OCI-LY7 (cell line): ENCODE measurements around the gene PTPN14. TPM values are rescaled to one million over a fixed set of nuclear protein-coding genes. Genes with fewer than 3 reads are reported as not detected.

Source experiments
- BruUV-seq: library from RNA; stranded (reverse); fragments of 400-500 nt; replicated peaks from 2 replicates; lab custom pipeline; 2021; lab: Mats Ljungman, UMichigan
- CTCF ChIA-PET: fragments of 300-600 bp; sonication (Branson Sonifier 250); formaldehyde crosslinking; loops from one replicate; lab custom pipeline; 2022; ENCODE audit warnings: antibody characterized with exemption; ENCODE audit not compliant: unreplicated experiment; lab: Charles Lee
- POLR2A ChIA-PET: fragments of 300-600 bp; sonication (Branson Sonifier 250); formaldehyde crosslinking; loops from one replicate; lab custom pipeline; 2022; ENCODE audit warnings: antibody characterized with exemption; lab: Charles Lee
- DNase-seq: peaks from one replicate; pipeline ENCODE4 v3.0.0-alpha.2; 2015; ENCODE audit warnings: low spot score
- H2AFZ ChIP-seq: fragments of 200-600 bp; sonication (generic), shearing (Covaris generic); 2 replicates; pipeline ENCODE4 v1.6.1; 2014; ENCODE audit warnings: mild to moderate bottlenecking, antibody characterized with exemption, low read length, moderate library complexity
- H3K27ac ChIP-seq: fragments of 200-600 bp; sonication (generic); 2 replicates; pipeline ENCODE4 v1.5.1; 2014; ENCODE audit warnings: mixed run types, low read depth, mild to moderate bottlenecking, moderate library complexity, low read length, inconsistent platforms; ENCODE audit not compliant: poor library complexity, severe bottlenecking
- H3K36me3 ChIP-seq: fragments of 200-600 bp; sonication (generic); 2 replicates; pipeline ENCODE4 v1.6.1; 2014; ENCODE audit warnings: mild to moderate bottlenecking, antibody characterized with exemption, low read length, moderate library complexity, mixed read lengths; ENCODE audit not compliant: insufficient read depth
- H3K4me1 ChIP-seq: fragments of 200-600 bp; sonication (generic); 2 replicates; pipeline ENCODE4 v1.5.1; 2014; ENCODE audit warnings: mild to moderate bottlenecking, low read length; ENCODE audit not compliant: insufficient read depth, poor library complexity, severe bottlenecking
- H3K4me2 ChIP-seq: fragments of 200-600 bp; sonication (generic); 2 replicates; pipeline ENCODE4 v1.6.1; 2014; ENCODE audit warnings: mild to moderate bottlenecking, low read length
- H3K4me3 ChIP-seq: fragments of 200-600 bp; sonication (generic); 2 replicates; pipeline ENCODE4 v1.5.1; 2014; ENCODE audit warnings: mild to moderate bottlenecking, low read depth, low read length; ENCODE audit not compliant: poor library complexity, severe bottlenecking
- H3K79me2 ChIP-seq: fragments of 200-600 bp; sonication (generic); 2 replicates; pipeline ENCODE4 v1.6.1; 2016; ENCODE audit warnings: low read depth, mild to moderate bottlenecking, low read length, moderate library complexity, mixed read lengths; ENCODE audit not compliant: insufficient read depth
- H3K9me2 ChIP-seq: fragments of 200-600 bp; sonication (generic); 2 replicates; pipeline ENCODE4 v1.6.1; 2016; ENCODE audit warnings: mild to moderate bottlenecking, low read length, mixed read lengths; ENCODE audit not compliant: insufficient read depth
- H3K9me3 ChIP-seq: fragments of 200-600 bp; sonication (generic); 2 replicates; pipeline ENCODE4 v1.6.1; 2014; ENCODE audit warnings: mild to moderate bottlenecking, mixed run types, low read length, mixed read lengths
- H4K20me1 ChIP-seq: fragments of 200-600 bp; sonication (generic); 2 replicates; pipeline ENCODE4 v1.6.1; 2014; ENCODE audit warnings: mild to moderate bottlenecking, antibody characterized with exemption, low read length, moderate library complexity, mixed read lengths; ENCODE audit not compliant: insufficient read depth
- EZH2phosphoT487 ChIP-seq: fragments of 200-600 bp; sonication (generic); IDR thresholded peaks from 2 replicates; pipeline ENCODE4 v1.6.1; 2018; ENCODE audit warnings: low read depth, borderline replicate concordance, mild to moderate bottlenecking, mixed run types, antibody characterized with exemption, low read length, moderate library complexity, mixed read lengths
- intact Hi-C: fragments of 100-400 bp; cut with micrococcal nuclease; formaldehyde crosslinking; loops from one replicate; pipeline ENCODE4 v1.10.0; 2022; ENCODE audit not compliant: unreplicated experiment
- total RNA-seq, 2 experiments: library from RNA; depleted of rRNA in 1 of 2; stranded (reverse); fragments of >200 nt in 1 of 2; shearing (Covaris generic) in 1 of 2; gene quantifications; 2 replicates each; pipeline ENCODE4 v1.2.3, GENCODE V29; 2014 to 2022
- TF ChIP-seq, protein P1 (sequence below): fragments of 200-600 bp; sonication (generic); conservative IDR thresholded peaks from 2 replicates; pipeline ENCODE4 v1.5.1; 2014; ENCODE audit warnings: mild to moderate bottlenecking, antibody characterized with exemption, low read length, moderate library complexity, mixed read lengths

Gene PTPN14
- total RNA-seq, 2 experiments from 2014 or later = not detected

DNA sequence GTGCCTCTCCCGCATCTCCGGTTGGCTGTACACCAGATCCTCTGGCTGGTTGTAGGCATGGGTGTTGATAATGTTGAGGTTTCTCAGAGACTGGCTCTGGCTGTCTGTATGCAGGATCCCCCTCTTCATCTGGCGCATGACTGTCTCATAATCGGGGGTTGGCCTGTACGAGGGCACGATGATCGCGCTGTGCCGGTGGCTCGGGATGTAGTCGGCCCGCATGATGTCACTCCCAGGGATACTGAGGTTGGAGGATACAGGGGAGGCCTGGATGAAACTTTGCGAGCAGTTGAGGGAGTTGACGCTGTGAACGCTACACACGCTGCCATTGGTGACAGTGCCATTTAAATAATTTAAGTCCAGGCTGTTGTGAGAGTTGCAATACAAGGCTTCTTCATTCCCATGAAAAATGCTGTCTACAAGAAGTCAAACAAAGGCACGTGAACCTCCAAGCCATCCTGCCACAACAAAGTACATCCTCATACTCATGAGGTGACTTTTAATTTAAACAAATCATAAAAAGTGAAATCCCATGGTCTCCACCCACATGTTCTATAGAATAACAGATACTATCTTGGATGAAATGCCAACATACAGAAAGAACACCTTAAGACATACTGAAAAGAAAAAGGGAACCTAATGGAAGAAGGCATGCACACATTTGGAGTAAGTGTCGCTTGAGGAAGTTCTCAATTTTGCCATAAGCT is 166.9 kb downstream of the PTPN14 start:
- no peak for DNase-seq
- Histone ChIP-seq H3K9me2 (no peaks in the 10 kb centered on the region), H3K4me3 (no peak overlapping the region), H3K9me3 (no peaks in the 10 kb centered on the region), H3K4me2 (no peak overlapping the region), H4K20me1 (no peaks in the 10 kb centered on the region), H3K36me3 (no peaks in the 10 kb centered on the region), H3K4me1 (no peaks in the 10 kb centered on the region), H3K79me2 (no peaks in the 10 kb centered on the region), H2AFZ (no peak overlapping the region), H3K27ac (no peak overlapping the region)
- no TSS peak for BruUV-seq
- intact Hi-C loops = no loop called here
- POLR2A ChIA-PET = no interaction called here
- TF ChIP-seq, protein P1, sequence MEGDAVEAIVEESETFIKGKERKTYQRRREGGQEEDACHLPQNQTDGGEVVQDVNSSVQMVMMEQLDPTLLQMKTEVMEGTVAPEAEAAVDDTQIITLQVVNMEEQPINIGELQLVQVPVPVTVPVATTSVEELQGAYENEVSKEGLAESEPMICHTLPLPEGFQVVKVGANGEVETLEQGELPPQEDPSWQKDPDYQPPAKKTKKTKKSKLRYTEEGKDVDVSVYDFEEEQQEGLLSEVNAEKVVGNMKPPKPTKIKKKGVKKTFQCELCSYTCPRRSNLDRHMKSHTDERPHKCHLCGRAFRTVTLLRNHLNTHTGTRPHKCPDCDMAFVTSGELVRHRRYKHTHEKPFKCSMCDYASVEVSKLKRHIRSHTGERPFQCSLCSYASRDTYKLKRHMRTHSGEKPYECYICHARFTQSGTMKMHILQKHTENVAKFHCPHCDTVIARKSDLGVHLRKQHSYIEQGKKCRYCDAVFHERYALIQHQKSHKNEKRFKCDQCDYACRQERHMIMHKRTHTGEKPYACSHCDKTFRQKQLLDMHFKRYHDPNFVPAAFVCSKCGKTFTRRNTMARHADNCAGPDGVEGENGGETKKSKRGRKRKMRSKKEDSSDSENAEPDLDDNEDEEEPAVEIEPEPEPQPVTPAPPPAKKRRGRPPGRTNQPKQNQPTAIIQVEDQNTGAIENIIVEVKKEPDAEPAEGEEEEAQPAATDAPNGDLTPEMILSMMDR = no peak
- no peak for TF ChIP-seq EZH2phosphoT487
- CTCF ChIA-PET = no interaction called here

DNA sequence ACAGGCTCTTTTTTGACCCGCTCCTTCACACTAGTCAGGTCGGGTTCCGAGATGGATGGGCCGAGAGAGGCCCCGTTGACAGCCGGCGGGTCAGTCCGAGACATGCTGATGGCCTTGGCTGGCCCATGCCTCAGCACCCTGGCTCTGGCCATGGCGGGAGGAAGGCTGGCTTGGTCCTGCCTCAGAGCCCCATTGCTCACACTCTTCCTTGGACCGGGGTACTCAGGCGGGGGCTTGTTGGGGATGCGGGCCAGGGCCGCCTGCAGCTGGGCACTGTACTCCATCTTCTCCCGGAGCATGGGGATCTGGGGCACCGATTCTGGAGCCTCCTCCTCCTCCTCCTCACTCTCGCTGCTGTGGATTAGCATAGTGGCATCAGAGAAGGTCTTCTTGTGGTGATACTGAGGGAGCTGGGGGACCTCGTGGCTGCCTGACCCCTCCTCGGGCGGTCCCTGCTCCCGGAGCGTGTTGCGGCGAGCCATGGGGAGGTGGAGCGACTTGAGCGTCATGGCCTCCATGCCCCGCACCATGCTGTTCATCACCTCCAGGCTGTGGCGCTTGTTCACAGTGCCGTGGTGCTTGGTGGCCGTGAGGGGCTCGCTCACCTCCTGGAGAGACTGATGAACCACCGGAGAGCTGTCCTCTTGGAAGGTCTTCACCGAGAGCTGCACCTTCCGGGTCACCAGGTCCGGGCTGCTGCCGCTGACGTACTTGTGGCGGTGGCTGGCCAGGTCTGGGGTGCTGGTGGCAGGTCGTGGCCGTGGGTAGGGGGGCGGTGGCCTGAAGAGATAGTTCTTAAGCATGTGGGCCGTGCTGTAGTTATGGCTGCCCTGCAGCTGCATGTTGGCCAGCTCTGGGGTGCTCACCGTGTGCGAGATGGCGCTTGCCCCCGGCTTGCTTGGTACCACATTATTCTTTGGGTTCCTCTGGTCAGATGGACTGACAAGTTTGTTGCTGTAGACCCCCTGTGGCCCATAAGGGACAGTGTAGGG is 167.7 kb downstream of the PTPN14 start:
- Histone ChIP-seq H3K4me2 (no peak overlapping the region), H2AFZ (no peak overlapping the region), H3K79me2 (no peaks in the 10 kb centered on the region), H3K9me2 (no peaks in the 10 kb centered on the region), H3K9me3 (no peaks in the 10 kb centered on the region), H4K20me1 (no peaks in the 10 kb centered on the region), H3K4me1 (no peaks in the 10 kb centered on the region), H3K4me3 (no peak overlapping the region), H3K27ac (no peak overlapping the region), H3K36me3 (no peaks in the 10 kb centered on the region)
- DNase-seq = no peak
- intact Hi-C loops = no loop called here
- ChIA-PET POLR2A (no interaction called here), CTCF (no interaction called here)
- BruUV-seq = no TSS peak
- TF ChIP-seq, protein P1 = no peak
- TF ChIP-seq EZH2phosphoT487 = no peak
